Caco-2 (cell line): Measurements from ENCODE around the gene ZNF418. TPM values are rescaled to one million over a fixed set of nuclear protein-coding genes. Genes with fewer than 3 reads are reported as not detected.

ENCODE experiments used
- Bru-seq: library from RNA; stranded (reverse); fragments of 400-500 nt; gene quantifications from one replicate; lab custom pipeline; 2021; lab: Mats Ljungman, UMichigan
- BruChase-seq, 2 experiments: library from RNA; stranded (reverse); fragments of 400-500 nt; gene quantifications; one replicate each; lab custom pipeline; 2021; lab: Mats Ljungman, UMichigan
- BruUV-seq: library from RNA; stranded (reverse); fragments of 400-500 nt; replicated peaks from 2 replicates; lab custom pipeline; 2021; lab: Mats Ljungman, UMichigan
- CTCF ChIA-PET: fragments of 300-600 bp; sonication (Branson Sonifier 250); formaldehyde crosslinking; loops from one replicate; lab custom pipeline; 2022; ENCODE audit warnings: antibody characterized with exemption; lab: Charles Lee
- POLR2A ChIA-PET: fragments of 300-600 bp; sonication (Branson Sonifier 250); formaldehyde crosslinking; loops from one replicate; lab custom pipeline; 2022; ENCODE audit warnings: antibody characterized with exemption; lab: Charles Lee
- DNase-seq, 2 experiments: peaks; one replicate each; pipeline versions ENCODE4 v3.0.0 to v3.0.0-alpha.2; 2020 to 2022
- H3K27me3 ChIP-seq: replicated peaks from 2 replicates; pipeline ENCODE4 v1.6.0; 2011; ENCODE audit warnings: low read length; ENCODE audit not compliant: control insufficient read depth, insufficient read depth
- H3K36me3 ChIP-seq: 2 replicates; pipeline ENCODE4 v1.5.1; 2011; ENCODE audit warnings: low read length; ENCODE audit not compliant: control insufficient read depth, insufficient read depth
- H3K4me1 ChIP-seq: fragments of 250-450 bp; sonication (Bioruptor Pico); 2 replicates; pipeline ENCODE4 v1.5.1; 2020; ENCODE audit warnings: mild to moderate bottlenecking
- H3K4me3 ChIP-seq: 2 replicates; pipeline ENCODE4 v1.5.1; 2011; ENCODE audit warnings: low read depth, mild to moderate bottlenecking, control low read depth, low read length
- H3K9me3 ChIP-seq: fragments of 250-450 bp; sonication (Bioruptor Pico); 2 replicates; pipeline ENCODE4 v1.5.1; 2020; ENCODE audit warnings: mild to moderate bottlenecking, moderate library complexity
- H3K27ac Mint-ChIP-seq: one replicate; pipeline ENCODE4 v1.8.0; 2022; ENCODE audit warnings: mixed read lengths; ENCODE audit not compliant: unreplicated experiment
- H3K27me3 Mint-ChIP-seq: one replicate; pipeline ENCODE4 v1.8.0; 2022; ENCODE audit warnings: mixed read lengths; ENCODE audit not compliant: insufficient read depth, unreplicated experiment
- H3K36me3 Mint-ChIP-seq: one replicate; pipeline ENCODE4 v1.8.0; 2022; ENCODE audit warnings: mild to moderate bottlenecking, mixed read lengths; ENCODE audit not compliant: insufficient read depth, unreplicated experiment
- H3K4me1 Mint-ChIP-seq: one replicate; pipeline ENCODE4 v1.8.0; 2022; ENCODE audit warnings: low read depth, mixed read lengths; ENCODE audit not compliant: unreplicated experiment
- H3K4me3 Mint-ChIP-seq: one replicate; pipeline ENCODE4 v1.8.0; 2022; ENCODE audit warnings: mild to moderate bottlenecking, moderate library complexity, mixed read lengths; ENCODE audit not compliant: unreplicated experiment
- H3K9me3 Mint-ChIP-seq: one replicate; pipeline ENCODE4 v1.8.0; 2022; ENCODE audit warnings: mixed read lengths; ENCODE audit not compliant: unreplicated experiment
- intact Hi-C: fragments of 100-400 bp; cut with micrococcal nuclease; formaldehyde crosslinking; loops from one replicate; pipeline ENCODE4 v1.10.0; 2022; ENCODE audit not compliant: unreplicated experiment
- long read RNA-seq: library from polyadenylated mRNA; stranded (forward); transcript quantifications from one replicate; pipeline ENCODE4 v2.0.0, GENCODE V29; 2022
- total RNA-seq: library from RNA; stranded (reverse); gene quantifications from 2 replicates; pipeline ENCODE4 v1.2.3, GENCODE V29; 2022
- TF ChIP-seq, protein P1 (sequence below), 2 experiments: fragments of 200-600 bp in 1 of 2; IDR thresholded peaks; 1 replicate in 1 of 2; 2 replicates in 1 of 2; pipeline versions ENCODE4 v1.5.1 to v1.8.0; 2011 to 2022; ENCODE audit warnings: antibody characterized with exemption in 1 of 2, control low read depth in 1 of 2, inconsistent platforms in 1 of 2, low read depth in 1 of 2, low read length in 1 of 2, mild to moderate bottlenecking in 1 of 2, moderate library complexity in 1 of 2; ENCODE audit not compliant: insufficient read depth in 1 of 2, severe bottlenecking in 1 of 2, unreplicated experiment in 1 of 2

Gene ZNF418
- 0.50 and 0.51 TPM in 2 replicates for total RNA-seq
- Bru-seq, nascent RNA = percentile 18 among the genes with signal in this experiment
- BruChase-seq, experiment 1, labeled RNA remaining after a 2-hour chase = percentile 25 among the genes with signal in this experiment
- percentile 17 among the genes with signal in this experiment for BruChase-seq, experiment 2, labeled RNA remaining after a 6-hour chase
- long read RNA-seq = 0 reads

DNA sequence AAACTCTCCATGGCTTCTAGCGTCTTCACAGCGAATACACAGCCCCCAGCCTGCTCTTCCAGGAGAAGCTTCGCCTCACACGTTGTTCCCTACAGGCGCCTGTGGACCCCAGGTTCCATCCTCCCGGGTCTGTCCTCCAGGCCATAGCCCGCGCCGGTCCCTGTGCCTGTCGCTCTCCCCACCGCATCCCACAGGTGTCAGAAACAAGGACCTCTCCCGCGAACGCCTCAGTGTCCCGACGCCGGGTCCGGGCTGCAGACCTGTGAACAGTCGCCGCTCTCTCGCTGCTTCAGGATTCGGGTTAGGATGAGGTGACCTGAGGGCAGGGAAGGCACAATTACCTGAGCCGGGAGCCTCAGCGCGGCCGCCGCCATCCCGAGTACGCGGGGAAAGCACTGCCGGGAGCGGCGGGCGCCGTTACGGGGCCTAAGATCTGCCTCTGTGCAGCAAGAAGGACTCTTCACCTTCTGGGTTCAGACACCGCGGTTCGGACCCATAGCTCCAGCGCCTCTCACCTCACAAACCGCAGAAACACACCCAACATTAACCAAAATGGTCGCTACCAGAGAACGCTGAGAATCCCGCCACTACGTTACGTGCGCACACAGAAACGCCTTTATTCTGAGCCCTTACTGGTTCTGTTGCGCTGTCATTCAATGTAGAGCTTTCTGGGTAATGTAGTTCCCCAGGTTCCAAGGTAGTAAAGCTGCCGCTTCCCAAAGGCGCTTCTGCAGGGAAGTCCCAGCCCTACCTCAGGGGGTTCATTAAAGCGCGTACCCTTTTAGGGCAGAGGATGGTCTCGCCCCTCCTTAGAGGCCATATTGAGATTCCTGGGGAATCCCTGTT is at the start of gene ZNF418:
Gene ZNF418, minus strand, starts transcription at position 583 of the 846 bp plus-strand sequence. CDS start 1,580 bp downstream, outside the sequence.
- intact Hi-C loops = no loop called here
- Mint-ChIP-seq H3K4me1 (no peaks in the 10 kb centered on the region), H3K27ac (no peak within 1 kb of the TSS), H3K9me3 (peaks cover 48% of the 10 kb centered on the region), H3K4me3 (no peak within 1 kb of the TSS), H3K27me3 (no peaks in the 10 kb centered on the region), H3K36me3 (no peaks in the 10 kb centered on the region)
- Histone ChIP-seq H3K9me3 (peaks cover 43% of the 10 kb centered on the region), H3K4me1 (no peaks in the 10 kb centered on the region), H3K27me3 (no peaks in the 10 kb centered on the region), H3K36me3 (no peaks in the 10 kb centered on the region), H3K4me3 (no peak within 1 kb of the TSS)
- BruUV-seq = no TSS peak
- POLR2A ChIA-PET = no interaction called here
- CTCF ChIA-PET = no interaction called here
- DNase-seq = no peak
- TF ChIP-seq, protein P1, sequence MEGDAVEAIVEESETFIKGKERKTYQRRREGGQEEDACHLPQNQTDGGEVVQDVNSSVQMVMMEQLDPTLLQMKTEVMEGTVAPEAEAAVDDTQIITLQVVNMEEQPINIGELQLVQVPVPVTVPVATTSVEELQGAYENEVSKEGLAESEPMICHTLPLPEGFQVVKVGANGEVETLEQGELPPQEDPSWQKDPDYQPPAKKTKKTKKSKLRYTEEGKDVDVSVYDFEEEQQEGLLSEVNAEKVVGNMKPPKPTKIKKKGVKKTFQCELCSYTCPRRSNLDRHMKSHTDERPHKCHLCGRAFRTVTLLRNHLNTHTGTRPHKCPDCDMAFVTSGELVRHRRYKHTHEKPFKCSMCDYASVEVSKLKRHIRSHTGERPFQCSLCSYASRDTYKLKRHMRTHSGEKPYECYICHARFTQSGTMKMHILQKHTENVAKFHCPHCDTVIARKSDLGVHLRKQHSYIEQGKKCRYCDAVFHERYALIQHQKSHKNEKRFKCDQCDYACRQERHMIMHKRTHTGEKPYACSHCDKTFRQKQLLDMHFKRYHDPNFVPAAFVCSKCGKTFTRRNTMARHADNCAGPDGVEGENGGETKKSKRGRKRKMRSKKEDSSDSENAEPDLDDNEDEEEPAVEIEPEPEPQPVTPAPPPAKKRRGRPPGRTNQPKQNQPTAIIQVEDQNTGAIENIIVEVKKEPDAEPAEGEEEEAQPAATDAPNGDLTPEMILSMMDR (IDR thresholded peaks at IDR 0.05; ENCODE audit: insufficient read depth in 1 of 2, low read depth in 1 of 2, low read length in 1 of 2, severe bottlenecking in 1 of 2, unreplicated experiment in 1 of 2) = no peak

DNA sequence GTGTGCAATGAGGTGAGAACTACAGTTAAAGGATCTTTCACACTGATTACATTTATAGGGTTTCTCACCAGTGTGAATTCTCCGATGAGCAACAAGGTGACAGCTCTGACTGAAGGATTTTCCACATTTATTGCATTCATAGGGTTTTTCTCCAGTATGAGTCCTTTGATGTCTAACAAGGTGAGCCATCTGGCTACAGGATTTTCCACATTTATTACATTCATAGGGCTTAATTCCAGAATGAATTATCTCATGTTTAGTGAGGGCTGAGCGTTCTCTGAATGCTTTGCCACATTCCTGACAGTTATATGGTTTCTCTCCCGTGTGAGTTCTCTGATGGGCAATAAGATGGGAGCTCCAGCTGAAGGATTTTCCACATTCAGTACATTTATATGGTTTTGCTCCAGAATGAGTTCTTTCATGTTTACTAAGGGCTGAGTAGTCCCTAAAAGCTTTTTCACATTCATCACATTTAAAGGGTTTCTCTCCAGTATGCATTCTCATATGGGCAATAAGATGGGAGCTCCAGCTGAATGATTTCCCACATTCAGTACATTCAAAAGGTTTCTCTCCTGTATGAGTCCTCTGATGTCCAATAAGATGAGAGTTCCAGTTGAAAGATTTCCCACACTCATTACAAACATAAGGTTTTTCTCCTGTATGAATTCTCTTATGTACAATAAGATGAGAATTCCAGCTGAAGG is 43.5 kb upstream of the ZNF418 start:
- H3K4me3 ChIP-seq = no peak overlapping the region
- intact Hi-C loops = no loop called here
- no peaks in the 10 kb centered on the region for H3K27me3 ChIP-seq
- ChIA-PET CTCF (no interaction called here), POLR2A (no interaction called here)
- peaks cover 79% of the 10 kb centered on the region for H3K9me3 Mint-ChIP-seq
- peaks cover 61% of the 10 kb centered on the region for H3K9me3 ChIP-seq
- H3K4me1 ChIP-seq = no peaks in the 10 kb centered on the region
- H3K36me3 ChIP-seq = peaks cover 3% of the 10 kb centered on the region; the same call in 1 of the 2 replicates
- H3K27ac Mint-ChIP-seq = no peak overlapping the region
- H3K27me3 Mint-ChIP-seq = no peaks in the 10 kb centered on the region
- DNase-seq = no peak
- no peak overlapping the region for H3K4me3 Mint-ChIP-seq
- no TSS peak for BruUV-seq
- H3K4me1 Mint-ChIP-seq = no peaks in the 10 kb centered on the region
- TF ChIP-seq, protein P1 (IDR thresholded peaks at IDR 0.05; ENCODE audit: insufficient read depth in 1 of 2, low read depth in 1 of 2, low read length in 1 of 2, severe bottlenecking in 1 of 2, unreplicated experiment in 1 of 2) = no peak
- peaks cover 37% of the 10 kb centered on the region for H3K36me3 Mint-ChIP-seq

DNA sequence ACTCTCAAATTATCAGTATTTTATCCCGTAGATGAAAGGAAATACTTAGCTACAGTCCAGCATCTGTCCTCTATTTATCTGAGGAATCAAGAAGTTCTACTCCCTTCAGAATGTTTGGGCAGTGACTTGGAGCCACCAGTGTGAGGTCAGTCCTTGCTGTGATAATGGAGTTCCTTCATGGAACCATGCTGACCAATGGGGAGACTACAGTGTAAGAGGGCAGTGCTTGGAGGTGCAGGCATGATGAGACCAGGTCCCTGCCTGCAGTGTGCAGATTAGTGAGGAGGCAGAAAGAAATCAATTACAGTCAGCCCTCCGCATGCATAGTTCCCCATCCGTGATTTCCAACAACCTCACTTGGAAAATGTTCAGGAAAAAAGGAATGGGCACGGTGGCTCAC is 39.2 kb upstream of the ZNF418 start, which contains the start of gene C19orf18:
Gene C19orf18, minus strand, starts transcription at position 101 of the 400 bp plus-strand sequence. CDS start 102 bp downstream, outside the sequence.
- H3K36me3 ChIP-seq = no peaks in the 10 kb centered on the region
- no peaks in the 10 kb centered on the region for H3K27me3 ChIP-seq
- Mint-ChIP-seq H3K36me3 (peaks cover 8% of the 10 kb centered on the region), H3K9me3 (peaks cover 55% of the 10 kb centered on the region), H3K4me3 (no peak within 1 kb of the TSS), H3K4me1 (no peaks in the 10 kb centered on the region), H3K27me3 (no peaks in the 10 kb centered on the region), H3K27ac (no peak within 1 kb of the TSS)
- ChIA-PET POLR2A (no interaction called here), CTCF (no interaction called here)
- no TSS peak for BruUV-seq
- TF ChIP-seq, protein P1 (IDR thresholded peaks at IDR 0.05; ENCODE audit: insufficient read depth in 1 of 2, low read depth in 1 of 2, low read length in 1 of 2, severe bottlenecking in 1 of 2, unreplicated experiment in 1 of 2) = no peak
- DNase-seq = no peak
- H3K4me1 ChIP-seq = no peaks in the 10 kb centered on the region
- H3K9me3 ChIP-seq = peaks cover 46% of the 10 kb centered on the region
- H3K4me3 ChIP-seq = no peak within 1 kb of the TSS
- intact Hi-C loops = no loop called here
